Loucy (cell line): ENCODE results near the gene PLD5.
"Not testable (repeated sequence)": the region's sequence is repeated elsewhere in the genome, so short reads cannot be mapped to it uniquely, and the experiment has no call there.

Experiments used
- H2AFZ ChIP-seq: fragments of 200-600 bp; sonication (generic); 2 replicates; pipeline ENCODE4 v1.6.0; 2016; ENCODE audit warnings: antibody characterized with exemption, mild to moderate bottlenecking, low read length, moderate library complexity
- H3F3A ChIP-seq: fragments of 200-600 bp; 2 replicates; pipeline ENCODE4 v1.6.0; 2016; ENCODE audit warnings: antibody characterized with exemption, low read depth, mild to moderate bottlenecking
- H3K27me3 ChIP-seq: fragments of 200-600 bp; sonication (generic); 2 replicates; pipeline ENCODE4 v1.6.1; 2014; ENCODE audit warnings: low read length, mild to moderate bottlenecking; ENCODE audit not compliant: insufficient read depth, poor library complexity, severe bottlenecking
- H3K36me3 ChIP-seq: fragments of 200-600 bp; sonication (generic); 2 replicates; pipeline ENCODE4 v1.6.1; 2016; ENCODE audit warnings: low read length; ENCODE audit not compliant: insufficient read depth
- H3K4me1 ChIP-seq: fragments of 200-600 bp; sonication (generic); 2 replicates; pipeline ENCODE4 v1.5.1; 2014; ENCODE audit warnings: low read length, mild to moderate bottlenecking; ENCODE audit not compliant: insufficient read depth, poor library complexity, severe bottlenecking
- H3K4me2 ChIP-seq: fragments of 200-600 bp; sonication (generic); 2 replicates; pipeline ENCODE4 v1.6.0; 2014; ENCODE audit warnings: antibody characterized with exemption, low read length, low read depth, mild to moderate bottlenecking; ENCODE audit not compliant: poor library complexity, severe bottlenecking
- H3K4me3 ChIP-seq: fragments of 200-600 bp; sonication (generic); 2 replicates; pipeline ENCODE4 v1.5.1; 2014; ENCODE audit warnings: low read length, mild to moderate bottlenecking, mixed read lengths; ENCODE audit not compliant: poor library complexity, severe bottlenecking
- H3K79me2 ChIP-seq: fragments of 200-600 bp; sonication (generic); 2 replicates; pipeline ENCODE4 v1.6.1; 2014; ENCODE audit warnings: low read length; ENCODE audit not compliant: insufficient read depth
- H3K9ac ChIP-seq: fragments of 200-600 bp; sonication (generic); 2 replicates; pipeline ENCODE4 v1.6.0; 2014; ENCODE audit warnings: mild to moderate bottlenecking, low read depth, low read length, moderate library complexity; ENCODE audit not compliant: poor library complexity, severe bottlenecking
- H3K9me2 ChIP-seq: fragments of 200-600 bp; sonication (generic); replicated peaks from 2 replicates; pipeline ENCODE4 v1.6.1; 2016; ENCODE audit warnings: low read depth, low read length, mixed read lengths
- H3K9me3 ChIP-seq: fragments of 200-600 bp; sonication (generic); 2 replicates; pipeline ENCODE4 v1.6.1; 2014; ENCODE audit warnings: mild to moderate bottlenecking, antibody characterized with exemption, low read length, low read depth; ENCODE audit not compliant: insufficient read depth
- H4K20me1 ChIP-seq: fragments of 200-600 bp; sonication (generic); 2 replicates; pipeline ENCODE4 v1.6.0; 2014; ENCODE audit warnings: antibody characterized with exemption, low read length, mild to moderate bottlenecking; ENCODE audit not compliant: insufficient read depth, poor library complexity, severe bottlenecking
- EZH2phosphoT487 ChIP-seq: fragments of 200-600 bp; IDR thresholded peaks from 2 replicates; pipeline ENCODE4 v1.6.1; 2018; ENCODE audit warnings: antibody characterized with exemption, mild to moderate bottlenecking, moderate library complexity, borderline replicate concordance
- TF ChIP-seq, protein P1 (sequence below): fragments of 200-600 bp; sonication (generic); conservative IDR thresholded peaks from 2 replicates; pipeline ENCODE4 v1.5.1; 2014; ENCODE audit warnings: mild to moderate bottlenecking, antibody characterized with exemption, low read length

Gene PLD5

DNA sequence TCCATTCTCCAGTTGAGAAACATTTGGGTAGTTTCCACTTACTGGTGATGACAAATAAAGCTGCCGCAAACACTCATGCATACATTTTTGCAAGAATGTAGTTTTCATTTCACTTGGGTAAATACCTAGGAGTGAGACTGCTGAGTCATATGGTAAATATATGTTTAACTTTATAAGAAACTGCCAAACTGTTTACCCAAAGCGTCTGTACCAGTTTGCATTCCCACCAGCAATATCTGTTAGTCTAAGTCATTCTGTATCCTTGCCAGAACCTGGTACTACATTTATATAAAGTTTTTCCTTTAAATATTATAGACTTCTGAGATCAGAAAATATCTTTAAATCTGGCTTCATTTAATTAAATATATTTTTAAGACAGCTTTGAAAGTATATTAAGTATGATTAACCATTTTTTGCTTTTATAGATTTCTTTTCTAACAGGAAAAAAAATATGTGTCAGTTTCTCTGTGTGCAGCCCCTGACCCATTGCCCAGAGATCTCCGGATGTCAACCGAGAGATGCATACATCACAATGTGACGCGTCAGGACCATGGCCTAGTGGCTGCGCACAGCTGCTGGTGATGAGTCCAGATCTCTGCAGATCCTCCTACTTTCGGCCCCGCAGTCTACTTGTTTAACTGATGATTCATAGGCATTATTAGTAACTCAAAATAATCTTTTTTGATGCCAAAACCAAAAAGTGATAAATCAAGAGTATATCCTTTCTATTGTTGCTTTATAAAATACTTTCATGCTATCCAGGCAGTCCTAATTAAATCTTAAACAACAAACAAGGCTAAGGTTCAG is 298.5 kb downstream of the PLD5 start:
- TF ChIP-seq EZH2phosphoT487: no peak
- TF ChIP-seq, protein P1, sequence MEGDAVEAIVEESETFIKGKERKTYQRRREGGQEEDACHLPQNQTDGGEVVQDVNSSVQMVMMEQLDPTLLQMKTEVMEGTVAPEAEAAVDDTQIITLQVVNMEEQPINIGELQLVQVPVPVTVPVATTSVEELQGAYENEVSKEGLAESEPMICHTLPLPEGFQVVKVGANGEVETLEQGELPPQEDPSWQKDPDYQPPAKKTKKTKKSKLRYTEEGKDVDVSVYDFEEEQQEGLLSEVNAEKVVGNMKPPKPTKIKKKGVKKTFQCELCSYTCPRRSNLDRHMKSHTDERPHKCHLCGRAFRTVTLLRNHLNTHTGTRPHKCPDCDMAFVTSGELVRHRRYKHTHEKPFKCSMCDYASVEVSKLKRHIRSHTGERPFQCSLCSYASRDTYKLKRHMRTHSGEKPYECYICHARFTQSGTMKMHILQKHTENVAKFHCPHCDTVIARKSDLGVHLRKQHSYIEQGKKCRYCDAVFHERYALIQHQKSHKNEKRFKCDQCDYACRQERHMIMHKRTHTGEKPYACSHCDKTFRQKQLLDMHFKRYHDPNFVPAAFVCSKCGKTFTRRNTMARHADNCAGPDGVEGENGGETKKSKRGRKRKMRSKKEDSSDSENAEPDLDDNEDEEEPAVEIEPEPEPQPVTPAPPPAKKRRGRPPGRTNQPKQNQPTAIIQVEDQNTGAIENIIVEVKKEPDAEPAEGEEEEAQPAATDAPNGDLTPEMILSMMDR: no peak
- H3K9me2 ChIP-seq: no peaks in the 10 kb centered on the region
- no peaks in the 10 kb centered on the region for H3F3A ChIP-seq
- no peaks in the 10 kb centered on the region for H3K79me2 ChIP-seq
- no peak overlapping the region for H3K4me3 ChIP-seq
- no peak overlapping the region for H3K9ac ChIP-seq
- no peaks in the 10 kb centered on the region for H3K36me3 ChIP-seq
- H3K4me1 ChIP-seq: no peaks in the 10 kb centered on the region
- H3K27me3 ChIP-seq: no peaks in the 10 kb centered on the region
- H3K9me3 ChIP-seq: no peaks in the 10 kb centered on the region
- no peaks in the 10 kb centered on the region for H4K20me1 ChIP-seq
- H3K4me2 ChIP-seq: no peak overlapping the region
- no peak overlapping the region for H2AFZ ChIP-seq

DNA sequence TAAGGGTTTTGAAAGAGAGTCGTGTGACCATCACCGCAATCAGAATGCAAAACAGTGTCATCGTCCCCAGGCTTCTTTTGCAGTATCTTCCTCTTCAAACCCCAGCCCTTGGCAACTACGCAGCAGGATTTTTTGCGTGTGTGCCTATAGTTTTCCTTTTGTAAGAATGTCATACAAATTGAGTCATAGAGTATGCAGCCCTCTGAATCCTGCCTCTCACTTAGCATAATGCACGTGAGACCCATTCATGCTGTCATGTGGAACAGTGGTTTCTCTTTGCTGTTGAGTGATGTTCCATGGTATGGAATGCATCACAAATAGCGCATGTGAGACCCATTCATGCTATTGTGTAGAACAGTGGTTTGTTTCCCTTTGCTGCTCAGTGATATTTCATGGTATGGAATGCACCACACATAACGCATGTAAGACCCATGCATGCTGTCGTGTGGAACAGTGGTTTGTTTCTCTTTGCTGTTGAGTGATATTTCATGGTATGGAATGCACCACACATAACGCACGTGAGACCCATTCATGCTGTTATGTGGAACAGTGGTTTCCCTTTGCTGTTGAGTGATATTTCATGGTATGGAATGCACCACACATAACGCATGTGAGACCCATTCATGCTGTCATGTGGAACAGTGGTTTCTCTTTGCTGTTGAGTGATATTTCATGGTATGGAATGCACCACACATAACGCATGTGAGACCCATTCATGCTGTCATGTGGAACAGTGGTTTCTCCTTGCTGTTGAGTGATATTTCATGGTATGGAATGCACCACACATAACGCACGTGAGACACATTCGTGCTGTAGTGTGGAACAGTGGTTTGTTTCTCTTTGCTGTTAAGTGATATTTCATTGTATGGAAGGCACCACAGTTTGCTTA is 299.4 kb downstream of the PLD5 start:
- H3K79me2 ChIP-seq, H3K27me3 ChIP-seq, H3K9me3 ChIP-seq, H4K20me1 ChIP-seq, H3K9ac ChIP-seq, H3K9me2 ChIP-seq, H3K36me3 ChIP-seq, H3K4me1 ChIP-seq, H3F3A ChIP-seq, H2AFZ ChIP-seq, H3K4me3 ChIP-seq, H3K4me2 ChIP-seq: not testable (repeated sequence)

DNA sequence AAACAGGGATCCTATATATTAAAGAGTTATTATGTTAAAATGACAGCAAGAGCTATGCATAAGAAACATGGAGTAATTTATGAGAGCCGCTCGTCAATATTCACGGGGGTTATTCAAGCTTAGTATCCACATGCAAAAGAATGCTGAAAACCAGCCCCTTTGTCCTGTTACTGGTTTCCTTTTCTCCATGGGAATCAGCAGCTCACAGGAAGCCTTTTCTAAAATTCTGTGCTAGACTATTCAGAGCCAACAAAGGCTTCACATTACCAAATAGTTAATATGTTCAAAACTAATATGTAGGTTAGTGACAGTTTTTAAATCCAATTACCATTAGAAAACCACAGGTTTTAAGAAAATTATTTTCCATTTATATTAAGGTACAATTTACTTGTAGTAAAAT is 300.0 kb downstream of the PLD5 start:
- TF ChIP-seq, protein P1: no peak
- TF ChIP-seq EZH2phosphoT487: no peak
- no peaks in the 10 kb centered on the region for H3K36me3 ChIP-seq
- H3K27me3 ChIP-seq: no peaks in the 10 kb centered on the region
- H3F3A ChIP-seq: no peaks in the 10 kb centered on the region
- no peaks in the 10 kb centered on the region for H3K4me1 ChIP-seq
- no peak overlapping the region for H3K9ac ChIP-seq
- H3K4me2 ChIP-seq: no peak overlapping the region
- no peaks in the 10 kb centered on the region for H3K9me3 ChIP-seq
- no peaks in the 10 kb centered on the region for H3K9me2 ChIP-seq
- H2AFZ ChIP-seq: no peak overlapping the region
- no peaks in the 10 kb centered on the region for H4K20me1 ChIP-seq
- H3K4me3 ChIP-seq: no peak overlapping the region
- no peaks in the 10 kb centered on the region for H3K79me2 ChIP-seq
